ENCODE data around the gene ZDHHC15.

DNA sequence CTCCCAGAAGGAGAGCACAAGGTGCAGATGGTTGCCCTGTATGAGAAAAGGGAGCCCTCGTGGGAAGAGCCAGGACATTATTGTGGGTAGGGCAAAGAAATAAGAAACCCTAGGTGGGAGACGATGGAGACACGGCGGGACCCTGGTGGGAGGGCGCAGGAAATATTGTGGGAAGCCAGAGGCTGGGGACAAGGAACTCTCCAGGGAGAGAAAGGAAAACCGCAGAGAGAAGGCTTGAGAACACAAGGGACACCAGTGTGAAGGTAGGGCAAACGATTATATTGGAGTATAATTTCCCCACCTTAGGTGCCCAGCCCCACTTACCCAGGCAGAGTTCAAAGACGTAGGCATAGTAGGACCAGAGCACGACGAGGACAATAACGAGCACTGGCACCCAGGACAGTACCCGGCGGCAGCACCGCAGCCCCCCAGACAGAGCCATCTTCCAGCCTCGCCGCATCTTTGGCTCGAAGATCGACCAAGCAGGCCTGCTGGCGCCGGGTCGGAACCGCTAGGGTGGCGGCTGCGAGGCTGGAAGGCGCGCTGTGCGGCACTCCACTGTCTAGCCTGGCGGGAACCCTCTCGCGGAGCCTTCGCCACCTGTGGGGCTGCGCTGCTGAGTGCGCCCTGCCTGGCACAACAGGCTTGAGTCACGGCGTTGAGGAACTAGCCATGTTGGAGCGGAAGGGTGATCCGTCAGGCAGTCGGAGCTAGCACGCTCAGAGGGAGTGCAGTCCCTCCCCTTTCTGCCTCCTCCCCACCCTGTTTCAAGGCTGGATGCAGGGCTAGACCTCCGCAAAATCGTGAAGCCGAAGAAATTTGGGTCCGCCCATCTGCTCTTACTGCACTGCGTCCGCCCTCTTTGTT, at the start of gene ZDHHC15:
- TF ChIP-seq, protein P1, sequence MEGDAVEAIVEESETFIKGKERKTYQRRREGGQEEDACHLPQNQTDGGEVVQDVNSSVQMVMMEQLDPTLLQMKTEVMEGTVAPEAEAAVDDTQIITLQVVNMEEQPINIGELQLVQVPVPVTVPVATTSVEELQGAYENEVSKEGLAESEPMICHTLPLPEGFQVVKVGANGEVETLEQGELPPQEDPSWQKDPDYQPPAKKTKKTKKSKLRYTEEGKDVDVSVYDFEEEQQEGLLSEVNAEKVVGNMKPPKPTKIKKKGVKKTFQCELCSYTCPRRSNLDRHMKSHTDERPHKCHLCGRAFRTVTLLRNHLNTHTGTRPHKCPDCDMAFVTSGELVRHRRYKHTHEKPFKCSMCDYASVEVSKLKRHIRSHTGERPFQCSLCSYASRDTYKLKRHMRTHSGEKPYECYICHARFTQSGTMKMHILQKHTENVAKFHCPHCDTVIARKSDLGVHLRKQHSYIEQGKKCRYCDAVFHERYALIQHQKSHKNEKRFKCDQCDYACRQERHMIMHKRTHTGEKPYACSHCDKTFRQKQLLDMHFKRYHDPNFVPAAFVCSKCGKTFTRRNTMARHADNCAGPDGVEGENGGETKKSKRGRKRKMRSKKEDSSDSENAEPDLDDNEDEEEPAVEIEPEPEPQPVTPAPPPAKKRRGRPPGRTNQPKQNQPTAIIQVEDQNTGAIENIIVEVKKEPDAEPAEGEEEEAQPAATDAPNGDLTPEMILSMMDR (IDR thresholded peaks at IDR 0.05): peak in 1 of 2 donors; percentile 5
- TF ChIP-seq POLR2AphosphoS5 (IDR thresholded peaks at IDR 0.05): no peak
